Panc1 (cell line): Measurements from ENCODE around the gene SLC13A1. TPM values are rescaled to one million over a fixed set of nuclear protein-coding genes. Genes with fewer than 3 reads are reported as not detected.

ENCODE experiments used
- ATAC-seq: fragments of 200-7000 bp; cut with Tn5 transposase; 2 replicates; pipeline ENCODE4 v1.9.1; 2020; ENCODE audit warnings: mild to moderate bottlenecking, moderate library complexity
- BruUV-seq: library from RNA; stranded (reverse); fragments of 400-500 nt; replicated peaks from 2 replicates; lab custom pipeline; 2021; lab: Mats Ljungman, UMichigan
- CTCF ChIA-PET: fragments of 300-600 bp; sonication (Branson Sonifier 250); formaldehyde crosslinking; loops from one replicate; lab custom pipeline; 2022; ENCODE audit warnings: antibody characterized with exemption; lab: Charles Lee
- POLR2A ChIA-PET: fragments of 300-600 bp; sonication (Branson Sonifier 250); formaldehyde crosslinking; loops from one replicate; lab custom pipeline; 2022; ENCODE audit warnings: antibody characterized with exemption; lab: Charles Lee
- DNase-seq: peaks from one replicate; pipeline ENCODE4 v3.0.0-alpha.2; 2010; ENCODE audit warnings: low read depth, low spot score
- H3K27ac ChIP-seq: 2 replicates; pipeline ENCODE4 v1.5.1; 2011; ENCODE audit warnings: mild to moderate bottlenecking, low read length, inconsistent platforms
- H3K27me3 ChIP-seq: fragments of 200-500 bp; sonication (Bioruptor generic); 2 replicates; pipeline ENCODE4 v1.6.0; 2014; ENCODE audit warnings: low read length, inconsistent platforms; ENCODE audit not compliant: control insufficient read depth, insufficient read depth
- H3K36me3 ChIP-seq: fragments of 200-500 bp; sonication (Bioruptor generic); 2 replicates; pipeline ENCODE4 v1.5.1; 2014; ENCODE audit warnings: inconsistent platforms, mild to moderate bottlenecking, low read length, moderate library complexity; ENCODE audit not compliant: control insufficient read depth, insufficient read depth
- H3K4me1 ChIP-seq: 2 replicates; pipeline ENCODE4 v1.5.1; 2011; ENCODE audit warnings: inconsistent platforms, mild to moderate bottlenecking, low read length, moderate library complexity; ENCODE audit not compliant: control insufficient read depth, insufficient read depth
- H3K4me3 ChIP-seq, 2 experiments: 2 replicates each; pipeline ENCODE4 v1.5.1; 2011 to 2012; ENCODE audit warnings: low read depth in 2 of 2, low read length in 2 of 2, mild to moderate bottlenecking in 2 of 2, inconsistent platforms in 1 of 2, moderate library complexity in 1 of 2
- H3K9me3 ChIP-seq: fragments of 200-500 bp; sonication (Bioruptor generic); 2 replicates; pipeline ENCODE4 v1.5.1; 2014; ENCODE audit warnings: low read depth, mild to moderate bottlenecking, inconsistent platforms, low read length, moderate library complexity; ENCODE audit not compliant: control insufficient read depth, insufficient read depth
- CTCF ChIP-seq: fragments of 450-650 bp; IDR thresholded peaks from 2 replicates; pipeline ENCODE4 v1.5.1; 2017; ENCODE audit warnings: mild to moderate bottlenecking
- POLR2AphosphoS5 ChIP-seq: IDR thresholded peaks from 2 replicates; pipeline ENCODE4 v1.6.1; 2012; ENCODE audit warnings: mild to moderate bottlenecking, low read depth, low read length, moderate library complexity
- SIN3A ChIP-seq: IDR thresholded peaks from 2 replicates; pipeline ENCODE4 v1.6.1; 2012; ENCODE audit warnings: low read depth, mild to moderate bottlenecking, low read length, moderate library complexity, borderline replicate concordance; ENCODE audit not compliant: insufficient read depth
- TCF7L2 ChIP-seq: IDR thresholded peaks from 2 replicates; pipeline ENCODE4 v1.6.1; 2011; ENCODE audit warnings: mild to moderate bottlenecking, low read depth, low read length, inconsistent platforms
- in situ Hi-C: cut with HindIII; loops from 2 replicates; pipeline ENCODE4 v1.10.0; 2016; ENCODE audit warnings: low sequenced_read_pairs, low pct_unique_long_range_greater_than_20kb
- intact Hi-C: fragments of 100-400 bp; cut with micrococcal nuclease; formaldehyde crosslinking; loops from one replicate; pipeline ENCODE4 v1.10.0; 2022; ENCODE audit not compliant: unreplicated experiment
- total RNA-seq: library from RNA; stranded (reverse); gene quantifications from one replicate; pipeline ENCODE4 v1.2.1, GENCODE V29; 2021; ENCODE audit not compliant: unreplicated experiment
- TF ChIP-seq, protein P1 (sequence below), 2 experiments: IDR thresholded peaks; 2 replicates each; pipeline ENCODE4 v1.6.1; 2011 to 2012; ENCODE audit warnings: low read depth in 2 of 2, control low read depth in 1 of 2, low read length in 1 of 2, mild to moderate bottlenecking in 1 of 2, moderate library complexity in 1 of 2; ENCODE audit not compliant: insufficient read depth in 1 of 2

Gene SLC13A1
- total RNA-seq, 1 experiment from 2014 or later: not detected

DNA sequence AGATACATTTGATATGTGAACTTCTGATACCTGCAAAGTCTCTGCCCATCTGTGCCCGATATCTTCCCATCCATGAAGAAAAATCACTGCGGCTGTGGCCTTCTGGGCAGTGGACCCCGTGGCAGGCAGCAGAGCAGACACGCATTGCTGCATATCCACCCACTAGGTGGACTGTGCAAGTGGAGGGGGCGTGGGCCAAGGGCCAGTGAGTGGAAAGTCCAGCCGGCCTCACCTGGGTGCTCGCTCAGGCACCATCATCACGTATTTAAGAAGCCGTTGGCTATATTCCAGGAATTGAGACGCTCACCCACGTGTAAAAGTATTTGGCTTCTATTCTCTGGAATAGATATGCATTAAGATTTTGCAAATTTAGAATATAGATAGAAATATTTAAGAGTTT lies 30.8 kb upstream of the SLC13A1 start:
- no peaks in the 10 kb centered on the region for H3K9me3 ChIP-seq
- in situ Hi-C loops (no loop called here), intact Hi-C loops (no loop called here)
- H3K4me1 ChIP-seq: no peaks in the 10 kb centered on the region
- DNase-seq (no peak), ATAC-seq (no peak)
- H3K36me3 ChIP-seq: no peaks in the 10 kb centered on the region
- no peak overlapping the region for H3K27ac ChIP-seq
- BruUV-seq: no TSS peak
- ChIA-PET POLR2A (no interaction called here), CTCF (no interaction called here)
- no peak overlapping the region for H3K4me3 ChIP-seq
- TF ChIP-seq POLR2AphosphoS5: no peak
- TF ChIP-seq SIN3A: no peak
- TF ChIP-seq, protein P1, sequence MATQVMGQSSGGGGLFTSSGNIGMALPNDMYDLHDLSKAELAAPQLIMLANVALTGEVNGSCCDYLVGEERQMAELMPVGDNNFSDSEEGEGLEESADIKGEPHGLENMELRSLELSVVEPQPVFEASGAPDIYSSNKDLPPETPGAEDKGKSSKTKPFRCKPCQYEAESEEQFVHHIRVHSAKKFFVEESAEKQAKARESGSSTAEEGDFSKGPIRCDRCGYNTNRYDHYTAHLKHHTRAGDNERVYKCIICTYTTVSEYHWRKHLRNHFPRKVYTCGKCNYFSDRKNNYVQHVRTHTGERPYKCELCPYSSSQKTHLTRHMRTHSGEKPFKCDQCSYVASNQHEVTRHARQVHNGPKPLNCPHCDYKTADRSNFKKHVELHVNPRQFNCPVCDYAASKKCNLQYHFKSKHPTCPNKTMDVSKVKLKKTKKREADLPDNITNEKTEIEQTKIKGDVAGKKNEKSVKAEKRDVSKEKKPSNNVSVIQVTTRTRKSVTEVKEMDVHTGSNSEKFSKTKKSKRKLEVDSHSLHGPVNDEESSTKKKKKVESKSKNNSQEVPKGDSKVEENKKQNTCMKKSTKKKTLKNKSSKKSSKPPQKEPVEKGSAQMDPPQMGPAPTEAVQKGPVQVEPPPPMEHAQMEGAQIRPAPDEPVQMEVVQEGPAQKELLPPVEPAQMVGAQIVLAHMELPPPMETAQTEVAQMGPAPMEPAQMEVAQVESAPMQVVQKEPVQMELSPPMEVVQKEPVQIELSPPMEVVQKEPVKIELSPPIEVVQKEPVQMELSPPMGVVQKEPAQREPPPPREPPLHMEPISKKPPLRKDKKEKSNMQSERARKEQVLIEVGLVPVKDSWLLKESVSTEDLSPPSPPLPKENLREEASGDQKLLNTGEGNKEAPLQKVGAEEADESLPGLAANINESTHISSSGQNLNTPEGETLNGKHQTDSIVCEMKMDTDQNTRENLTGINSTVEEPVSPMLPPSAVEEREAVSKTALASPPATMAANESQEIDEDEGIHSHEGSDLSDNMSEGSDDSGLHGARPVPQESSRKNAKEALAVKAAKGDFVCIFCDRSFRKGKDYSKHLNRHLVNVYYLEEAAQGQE (IDR thresholded peaks at IDR 0.05; ENCODE audit: insufficient read depth in 1 of 2, low read depth in 2 of 2, low read length in 1 of 2): no peak
- no peak for TF ChIP-seq CTCF
- TF ChIP-seq TCF7L2: no peak
- H3K27me3 ChIP-seq: no peaks in the 10 kb centered on the region

GRCh38 chr7:123230147-123230546 lies 30.4 kb upstream of the SLC13A1 start:
- CTCF ChIA-PET: no interaction called here
- no TSS peak for BruUV-seq
- Histone ChIP-seq H3K27ac (no peak overlapping the region), H3K4me1 (no peaks in the 10 kb centered on the region), H3K9me3 (no peaks in the 10 kb centered on the region), H3K4me3 (no peak overlapping the region), H3K27me3 (no peaks in the 10 kb centered on the region), H3K36me3 (no peaks in the 10 kb centered on the region)
- in situ Hi-C loops: no loop called here
- intact Hi-C loops: no loop called here
- ATAC-seq (no peak), DNase-seq (no peak)
- no peak for TF ChIP-seq CTCF
- TF ChIP-seq TCF7L2: no peak
- TF ChIP-seq POLR2AphosphoS5: no peak
- TF ChIP-seq, protein P1 (IDR thresholded peaks at IDR 0.05; ENCODE audit: insufficient read depth in 1 of 2, low read depth in 2 of 2, low read length in 1 of 2): no peak
- no peak for TF ChIP-seq SIN3A
- POLR2A ChIA-PET: no interaction called here
